ENCODE results near the gene C4BPA.

Gene C4BPA

DNA sequence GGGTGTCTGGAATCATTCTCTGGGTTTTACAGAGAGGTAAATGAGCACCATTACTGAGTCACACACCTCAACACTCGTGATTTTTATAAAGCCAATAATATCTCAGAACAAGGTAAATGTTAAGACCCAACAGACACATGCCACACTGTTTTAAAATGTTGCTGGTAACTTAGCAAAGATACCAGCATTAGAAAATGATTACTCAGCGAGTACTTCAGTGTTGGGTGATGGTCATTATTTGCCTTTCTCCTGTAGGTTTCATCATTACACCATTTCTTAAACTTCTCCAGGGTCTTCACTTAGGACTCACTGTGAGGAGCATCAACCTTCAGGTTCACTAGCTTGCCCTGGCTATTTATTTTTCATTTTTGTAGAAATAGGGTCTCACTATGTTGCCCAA is 22.2 kb upstream of the C4BPA start:
- H3K4me3 ChIP-seq (ENCODE audit: low read length) = no peak overlapping the region
- DNase-seq (ENCODE audit: low read depth) = no peak
- TF ChIP-seq, protein P1, sequence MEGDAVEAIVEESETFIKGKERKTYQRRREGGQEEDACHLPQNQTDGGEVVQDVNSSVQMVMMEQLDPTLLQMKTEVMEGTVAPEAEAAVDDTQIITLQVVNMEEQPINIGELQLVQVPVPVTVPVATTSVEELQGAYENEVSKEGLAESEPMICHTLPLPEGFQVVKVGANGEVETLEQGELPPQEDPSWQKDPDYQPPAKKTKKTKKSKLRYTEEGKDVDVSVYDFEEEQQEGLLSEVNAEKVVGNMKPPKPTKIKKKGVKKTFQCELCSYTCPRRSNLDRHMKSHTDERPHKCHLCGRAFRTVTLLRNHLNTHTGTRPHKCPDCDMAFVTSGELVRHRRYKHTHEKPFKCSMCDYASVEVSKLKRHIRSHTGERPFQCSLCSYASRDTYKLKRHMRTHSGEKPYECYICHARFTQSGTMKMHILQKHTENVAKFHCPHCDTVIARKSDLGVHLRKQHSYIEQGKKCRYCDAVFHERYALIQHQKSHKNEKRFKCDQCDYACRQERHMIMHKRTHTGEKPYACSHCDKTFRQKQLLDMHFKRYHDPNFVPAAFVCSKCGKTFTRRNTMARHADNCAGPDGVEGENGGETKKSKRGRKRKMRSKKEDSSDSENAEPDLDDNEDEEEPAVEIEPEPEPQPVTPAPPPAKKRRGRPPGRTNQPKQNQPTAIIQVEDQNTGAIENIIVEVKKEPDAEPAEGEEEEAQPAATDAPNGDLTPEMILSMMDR (IDR thresholded peaks at IDR 0.05; ENCODE audit: insufficient read depth, low read depth, low read length, missing control alignments) = no peak

DNA sequence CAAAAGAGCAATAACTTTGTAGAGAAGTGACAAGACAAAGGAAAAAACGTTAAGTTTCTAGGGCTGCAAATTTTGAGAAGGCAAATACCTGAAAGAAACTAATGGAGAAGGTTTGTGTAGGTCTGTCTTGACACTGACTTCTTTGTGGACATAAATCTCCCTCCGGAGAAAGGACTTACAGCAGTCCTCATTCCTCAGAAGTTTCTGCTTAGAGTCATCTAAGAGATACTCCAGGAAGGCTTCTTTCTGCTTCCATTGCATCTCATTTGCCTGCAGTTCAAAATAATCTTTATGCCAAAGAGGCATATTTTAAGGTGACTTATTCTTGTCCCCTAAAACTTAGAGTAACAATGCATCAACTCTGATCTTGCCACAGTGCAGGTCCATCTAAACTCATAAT is 19.8 kb upstream of the C4BPA start:
- no peak for DNase-seq (ENCODE audit: low read depth)
- TF ChIP-seq, protein P1 (IDR thresholded peaks at IDR 0.05; ENCODE audit: insufficient read depth, low read depth, low read length, missing control alignments) = no peak
- no peak overlapping the region for H3K4me3 ChIP-seq (ENCODE audit: low read length)

DNA sequence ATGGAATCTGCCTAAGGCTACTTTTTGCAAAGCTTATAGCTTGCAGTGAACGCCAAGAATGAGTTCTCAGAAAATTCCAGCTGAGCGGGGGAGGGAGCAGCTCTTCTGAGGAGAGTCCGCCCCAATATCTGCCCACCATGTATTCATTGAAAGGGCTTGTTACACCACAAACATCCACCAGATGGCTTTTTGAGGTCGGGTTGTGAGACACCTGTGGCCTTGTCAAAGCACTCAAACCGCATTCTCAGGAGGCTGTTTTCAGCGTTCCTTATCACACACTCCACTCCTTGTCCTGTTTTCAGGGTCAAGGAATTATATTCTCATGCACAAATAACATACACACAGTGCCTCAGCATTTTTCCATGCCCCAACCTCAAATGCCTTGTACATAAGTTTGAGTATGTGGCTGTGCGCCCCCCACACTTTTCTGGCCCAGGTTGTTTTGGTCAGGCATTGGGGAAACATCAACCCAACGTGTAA is 19.3 kb upstream of the C4BPA start:
- DNase-seq (ENCODE audit: low read depth) = peak; percentile 70
- TF ChIP-seq, protein P1 (IDR thresholded peaks at IDR 0.05; ENCODE audit: insufficient read depth, low read depth, low read length, missing control alignments) = peak; percentile 71
- H3K4me3 ChIP-seq (ENCODE audit: low read length) = no peak overlapping the region

DNA sequence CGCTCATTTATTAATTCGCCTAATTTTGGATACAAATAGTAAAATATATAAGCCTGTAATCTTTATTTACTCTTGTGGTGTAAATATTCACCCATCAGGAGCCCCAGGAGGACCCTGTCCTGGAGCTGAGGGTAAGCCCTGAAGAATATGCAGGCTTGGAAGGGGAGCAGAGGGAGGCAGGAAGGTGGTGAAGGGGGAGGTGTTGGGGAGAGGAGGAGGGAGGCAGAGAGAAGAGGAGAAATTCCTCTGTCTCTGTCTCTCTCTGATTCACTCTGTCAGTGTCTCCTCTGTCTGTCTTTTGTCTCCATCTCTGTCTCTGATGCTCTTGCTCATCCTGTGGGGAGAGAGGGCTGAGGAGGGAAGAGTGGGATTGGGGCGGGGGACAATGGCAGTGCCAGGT is 18.1 kb upstream of the C4BPA start:
- TF ChIP-seq, protein P1 (IDR thresholded peaks at IDR 0.05; ENCODE audit: insufficient read depth, low read depth, low read length, missing control alignments) = no peak
- no peak for DNase-seq (ENCODE audit: low read depth)
- no peak overlapping the region for H3K4me3 ChIP-seq (ENCODE audit: low read length)

DNA sequence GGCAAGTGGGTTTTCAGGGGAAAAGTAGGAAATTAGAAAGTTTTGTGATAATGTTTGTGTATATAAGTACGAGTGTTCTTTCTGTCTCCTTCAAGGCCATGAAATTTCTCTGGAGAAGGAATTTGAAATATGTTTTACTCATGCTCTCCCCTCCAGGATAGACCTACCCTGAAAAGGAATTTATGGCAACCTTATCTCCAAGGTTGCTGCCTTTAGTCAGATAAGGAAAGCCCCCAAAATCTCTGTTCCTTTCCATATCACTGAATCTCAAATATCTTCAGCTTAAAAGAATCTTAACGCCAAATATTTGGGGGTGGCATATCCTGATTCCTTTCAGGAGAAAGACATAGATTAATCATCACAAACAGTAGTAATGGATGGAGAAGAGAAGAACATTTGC is 15.9 kb upstream of the C4BPA start:
- H3K4me3 ChIP-seq (ENCODE audit: low read length) = no peak overlapping the region
- TF ChIP-seq, protein P1 (IDR thresholded peaks at IDR 0.05; ENCODE audit: insufficient read depth, low read depth, low read length, missing control alignments) = no peak
- no peak for DNase-seq (ENCODE audit: low read depth)

DNA sequence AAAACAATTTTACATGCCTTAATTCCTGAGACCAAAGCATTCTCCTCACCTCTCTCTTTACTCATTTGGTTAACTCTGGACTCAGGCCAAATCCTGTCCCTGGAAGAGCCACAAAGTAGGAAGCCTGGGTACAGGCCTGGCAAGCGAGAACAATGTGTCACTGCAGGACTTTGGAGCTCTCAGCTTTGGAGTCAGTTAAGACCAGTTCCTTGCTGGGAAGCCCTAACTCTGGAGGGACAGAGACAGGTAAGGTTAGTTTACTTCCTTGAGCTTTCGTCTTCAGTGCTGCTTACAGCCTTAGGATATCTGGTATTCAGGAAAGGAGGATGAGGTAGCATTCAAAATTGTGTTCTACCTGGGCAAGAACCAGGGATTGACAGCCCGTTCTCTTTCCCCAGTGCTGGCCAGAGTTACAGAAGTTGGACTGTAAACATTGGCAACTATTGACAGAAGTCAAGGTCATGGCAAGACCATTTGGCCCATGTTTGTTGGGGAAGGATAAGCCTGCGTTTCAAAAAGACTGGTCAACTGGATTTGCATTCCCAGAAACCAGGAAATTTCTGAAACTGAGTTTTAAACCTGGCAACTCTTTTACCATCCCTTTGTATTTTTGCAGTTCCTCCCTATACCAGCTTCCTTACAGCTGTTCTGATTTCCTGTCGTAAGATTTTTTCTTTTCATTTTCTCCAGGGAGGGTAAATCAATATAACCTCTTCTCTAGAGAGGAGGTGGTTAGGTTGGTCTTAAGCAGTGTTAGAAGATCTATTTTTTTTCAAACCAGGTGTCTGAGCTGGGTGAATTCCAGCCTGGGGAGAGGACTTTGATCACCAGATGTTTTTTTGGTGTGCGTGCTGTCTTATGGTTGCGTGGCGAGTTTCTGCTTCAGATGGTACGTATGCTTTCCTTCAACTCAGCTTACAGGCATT is 15.1 kb upstream of the C4BPA start, which contains the start of gene C4BPB:
C4BPB (plus strand) TSS at position 160 of the 926 bp plus-strand sequence; CDS start at position 832, 672 bp downstream.
- TF ChIP-seq, protein P1 (IDR thresholded peaks at IDR 0.05; ENCODE audit: insufficient read depth, low read depth, low read length, missing control alignments) = no peak
- no peak within 1 kb of the TSS for H3K4me3 ChIP-seq (ENCODE audit: low read length)
- DNase-seq (ENCODE audit: low read depth) = peak; percentile 33
